H9 (cell line): Measurements from ENCODE around the gene ZNF200. TPM values are rescaled to one million over a fixed set of nuclear protein-coding genes. Genes with fewer than 3 reads are reported as not detected.

Experiments
- DNase-seq: peaks from one replicate; pipeline ENCODE4 v3.0.0-alpha.2; 2017
- H2AFZ ChIP-seq: one replicate; pipeline ENCODE4 v1.6.1; 2013; ENCODE audit warnings: mild to moderate bottlenecking, low read length, control low read depth, moderate library complexity
- H2AK5ac ChIP-seq: 2 replicates; pipeline ENCODE4 v1.6.1; 2013; ENCODE audit warnings: low read length, control low read depth, mixed read lengths; ENCODE audit not compliant: insufficient read length
- H2BK120ac ChIP-seq: one replicate; pipeline ENCODE4 v1.6.1; 2013; ENCODE audit warnings: low read depth, mild to moderate bottlenecking, low read length, control low read depth, inconsistent platforms; ENCODE audit not compliant: poor library complexity, severe bottlenecking
- H2BK12ac ChIP-seq: 2 replicates; pipeline ENCODE4 v1.6.1; 2013; ENCODE audit warnings: low read length, control low read depth, mixed read lengths, low read depth; ENCODE audit not compliant: insufficient read length
- H2BK15ac ChIP-seq: 2 replicates; pipeline ENCODE4 v1.6.1; 2013; ENCODE audit warnings: low read depth, low read length, control low read depth
- H2BK20ac ChIP-seq: one replicate; pipeline ENCODE4 v1.6.1; 2013; ENCODE audit warnings: low read depth, mild to moderate bottlenecking, low read length, control low read depth, inconsistent platforms; ENCODE audit not compliant: poor library complexity, severe bottlenecking
- H2BK5ac ChIP-seq: 2 replicates; pipeline ENCODE4 v1.6.1; 2013; ENCODE audit warnings: low read length, control low read depth, mixed read lengths; ENCODE audit not compliant: insufficient read length
- H3K14ac ChIP-seq: 2 replicates; pipeline ENCODE4 v1.6.1; 2013; ENCODE audit warnings: low read length, control low read depth; ENCODE audit not compliant: insufficient read depth
- H3K18ac ChIP-seq: 2 replicates; pipeline ENCODE4 v1.6.1; 2013; ENCODE audit warnings: low read depth, mild to moderate bottlenecking, mixed read lengths, low read length, control low read depth; ENCODE audit not compliant: insufficient read length
- H3K23ac ChIP-seq: 2 replicates; pipeline ENCODE4 v1.6.1; 2013; ENCODE audit warnings: low read length, control low read depth, mixed read lengths, low read depth; ENCODE audit not compliant: insufficient read length
- H3K23me2 ChIP-seq: 2 replicates; pipeline ENCODE4 v1.6.1; 2013; ENCODE audit warnings: low read depth, mild to moderate bottlenecking, mixed read lengths, low read length, control low read depth; ENCODE audit not compliant: insufficient read length, poor library complexity, severe bottlenecking
- H3K27ac ChIP-seq: 2 replicates; pipeline ENCODE4 v1.5.1; 2013; ENCODE audit warnings: low read length, control low read depth, mixed read lengths, low read depth; ENCODE audit not compliant: insufficient read length
- H3K27me3 ChIP-seq: 2 replicates; pipeline ENCODE4 v1.6.1; 2013; ENCODE audit warnings: low read length, control low read depth, inconsistent platforms; ENCODE audit not compliant: insufficient read depth
- H3K4ac ChIP-seq: 2 replicates; pipeline ENCODE4 v1.6.1; 2013; ENCODE audit warnings: low read depth, mild to moderate bottlenecking, control low read depth, inconsistent platforms, low read length, moderate library complexity
- H3K4me1 ChIP-seq: 2 replicates; pipeline ENCODE4 v1.6.1; 2013; ENCODE audit warnings: low read length, control low read depth, inconsistent platforms; ENCODE audit not compliant: insufficient read depth
- H3K4me2 ChIP-seq: 2 replicates; pipeline ENCODE4 v1.6.1; 2013; ENCODE audit warnings: low read length, control low read depth, mixed read lengths; ENCODE audit not compliant: insufficient read length, insufficient read depth
- H3K56ac ChIP-seq: 2 replicates; pipeline ENCODE4 v1.6.1; 2013; ENCODE audit warnings: low read depth, mild to moderate bottlenecking, mixed read lengths, low read length, control low read depth; ENCODE audit not compliant: insufficient read length
- H3K79me1 ChIP-seq: 2 replicates; pipeline ENCODE4 v1.6.1; 2013; ENCODE audit warnings: low read depth, mild to moderate bottlenecking, moderate library complexity, low read length, control low read depth, inconsistent platforms; ENCODE audit not compliant: insufficient read depth, poor library complexity, severe bottlenecking
- H3K79me2 ChIP-seq: 2 replicates; pipeline ENCODE4 v1.6.1; 2013; ENCODE audit warnings: low read length, control low read depth, inconsistent platforms; ENCODE audit not compliant: insufficient read depth
- H3K9ac ChIP-seq: 2 replicates; pipeline ENCODE4 v1.6.1; 2013; ENCODE audit warnings: low read length, control low read depth, mixed read lengths; ENCODE audit not compliant: insufficient read length; ENCODE audit errors: extremely low read depth
- H3K9me3 ChIP-seq: one replicate; pipeline ENCODE4 v1.6.1; 2013; ENCODE audit warnings: low read depth, low read length, inconsistent platforms; ENCODE audit not compliant: control insufficient read depth
- H3T11ph ChIP-seq: one replicate; pipeline ENCODE4 v1.6.1; 2013; ENCODE audit warnings: mild to moderate bottlenecking, low read length, control low read depth, inconsistent platforms
- H4K20me1 ChIP-seq: one replicate; pipeline ENCODE4 v1.6.1; 2013; ENCODE audit not compliant: control insufficient read depth, insufficient read length, insufficient read depth
- H4K5ac ChIP-seq: 2 replicates; pipeline ENCODE4 v1.6.1; 2013; ENCODE audit warnings: low read depth, mild to moderate bottlenecking, mixed read lengths, low read length, control low read depth; ENCODE audit not compliant: insufficient read length
- H4K8ac ChIP-seq: replicated peaks from 2 replicates; pipeline ENCODE4 v1.6.1; 2013; ENCODE audit warnings: low read length, control low read depth, mixed read lengths, low read depth; ENCODE audit not compliant: insufficient read length
- H4K91ac ChIP-seq: 2 replicates; pipeline ENCODE4 v1.6.1; 2013; ENCODE audit warnings: low read depth, mild to moderate bottlenecking, moderate library complexity, mixed read lengths, low read length, control low read depth; ENCODE audit not compliant: insufficient read length
- H3K27ac Mint-ChIP-seq, 3 experiments: 2 replicates in 2 of 3; 3 replicates in 1 of 3; pipeline ENCODE4 v1.8.0; 2020 to 2021; ENCODE audit warnings: mixed read lengths in 3 of 3, mild to moderate bottlenecking in 1 of 3, moderate library complexity in 1 of 3
- H3K27me3 Mint-ChIP-seq: 2 replicates; pipeline ENCODE4 v1.8.0; 2021; ENCODE audit warnings: low read depth, mild to moderate bottlenecking, moderate library complexity, mixed read lengths
- H3K36me3 Mint-ChIP-seq, 3 experiments: 2 replicates in 2 of 3; 3 replicates in 1 of 3; pipeline ENCODE4 v1.8.0; 2020 to 2021; ENCODE audit warnings: low read depth in 3 of 3, mixed read lengths in 3 of 3; ENCODE audit not compliant: insufficient read depth in 1 of 3
- H3K4me1 Mint-ChIP-seq, 2 experiments: 2 replicates each; pipeline ENCODE4 v1.8.0; 2020; ENCODE audit warnings: mixed read lengths in 2 of 2
- H3K4me3 Mint-ChIP-seq, 2 experiments: 2 replicates in 1 of 2; 3 replicates in 1 of 2; pipeline ENCODE4 v1.8.0; 2020 to 2021; ENCODE audit warnings: mild to moderate bottlenecking in 2 of 2, mixed read lengths in 2 of 2, moderate library complexity in 1 of 2
- H3K9me3 Mint-ChIP-seq, 2 experiments: 2 replicates in 1 of 2; 3 replicates in 1 of 2; pipeline ENCODE4 v1.8.0; 2020; ENCODE audit warnings: mild to moderate bottlenecking in 2 of 2, mixed read lengths in 2 of 2, moderate library complexity in 1 of 2
- CTCF ChIP-seq: fragments of 200-600 bp; sonication (generic); conservative IDR thresholded peaks from 3 replicates; pipeline ENCODE4 v1.8.0; 2021; ENCODE audit warnings: antibody characterized with exemption, mild to moderate bottlenecking
- WGBS: extraction: QIAGEN DNeasy Blood & Tissue Kit; methylation state at CpG from one replicate; pipeline ENCODE4 v1.1.7; 2013; ENCODE audit warnings: missing lambda C conversion rate, low lambda C conversion rate, mixed read lengths; ENCODE audit not compliant: insufficient read length; ENCODE audit errors: extremely low coverage; 5-methylcytosine and 5-hydroxymethylcytosine counted together
- total RNA-seq: library from RNA; stranded (reverse); gene quantifications from 2 replicates; pipeline ENCODE4 v1.2.1, GENCODE V29; 2021

The ZNF200 gene
- total RNA-seq, 1 experiment from 2014 or later = 14.9 TPM

- Histone ChIP-seq H4K5ac (no peak overlapping the region), H3T11ph (no peak overlapping the region), H2BK20ac (no peak overlapping the region), H3K4me2 (peak overlapping the region; percentile 61), H3K27me3 (no peaks in the 10 kb centered on the region; the same call in 1 of the 2 replicates), H3K56ac (no peak overlapping the region), H3K4ac (no peak overlapping the region), H2AFZ (no peak overlapping the region), H3K23ac (no peak overlapping the region), H4K8ac (no peak overlapping the region), H3K9me3 (no peaks in the 10 kb centered on the region), H3K23me2 (peaks cover 25% of the 10 kb centered on the region), H2BK15ac (no peak overlapping the region), H4K91ac (no peak overlapping the region), H3K4me1 (no peaks in the 10 kb centered on the region), H3K27ac (no peak overlapping the region), H3K79me2 (no peaks in the 10 kb centered on the region), H2AK5ac (no peak overlapping the region), H3K14ac (no peak overlapping the region), H2BK120ac (no peak overlapping the region), H2BK12ac (no peak overlapping the region), H4K20me1 (no peaks in the 10 kb centered on the region), H3K79me1 (no peaks in the 10 kb centered on the region), H3K9ac (no peak overlapping the region), H2BK5ac (no peak overlapping the region), H3K18ac (no peak overlapping the region)
- Mint-ChIP-seq H3K27ac (peak overlapping the region in 2 of 3 experiments; percentile 38 to 41; a peak in 2 of 7 replicates), H3K4me1 (peaks cover 21 to 25% of the 10 kb centered on the region in 2 experiments), H3K27me3 (peaks cover 68% of the 10 kb centered on the region), H3K9me3 (peaks cover 6 to 7% of the 10 kb centered on the region in 2 experiments; a peak in 4 of 5 replicates), H3K4me3 (peak overlapping the region; percentile 87 to 97), H3K36me3 (peaks cover 0 to 2% (median 0%) of the 10 kb centered on the region in 3 experiments; a peak in 2 of 7 replicates)
- no peak for TF ChIP-seq CTCF
- DNase-seq = peak; percentile 60
- WGBS = no CpG with 5 or more reads among the region's 42 CpGs
These were observed 51.4 kb downstream of the ZNF200 start for GRCh38 chr16:3183445-3184139.
